SK-MEL-5 (cell line): ENCODE results near the gene EXOSC3. TPM values are rescaled to one million over a fixed set of nuclear protein-coding genes. Genes with fewer than 3 reads are reported as not detected.
A peak's percentile ranks its signal among the peaks of the same experiment; 100 is the strongest.
"Not testable (repeated sequence)": the region's sequence is repeated elsewhere in the genome, so short reads cannot be mapped to it uniquely, and the experiment has no call there.

ENCODE experiments used
- DNase-seq: peaks from one replicate; pipeline ENCODE4 v3.0.0-alpha.2; 2016; ENCODE audit warnings: low read depth, low spot score
- in situ Hi-C: cut with HindIII; loops from 2 replicates; pipeline ENCODE4 v1.10.0; 2016; ENCODE audit warnings: low sequenced_read_pairs, high pct_unique_total_duplicates, low pct_unique_long_range_greater_than_20kb
- polyA plus RNA-seq, 2 experiments: library from polyadenylated mRNA; depleted of rRNA; stranded (reverse); fragments of >200 nt; gene quantifications; 2 replicates each; pipeline ENCODE4 v1.2.3, GENCODE V29; 2015
- total RNA-seq: library from RNA; depleted of rRNA; stranded (reverse); fragments of >200 nt; shearing (Covaris generic); gene quantifications from 2 replicates; pipeline ENCODE4 v1.2.3, GENCODE V29; 2014; rRNA removed

Gene EXOSC3
- 44.7 and 45.5 TPM in 2 replicates for total RNA-seq
- 39.7 and 48.5 TPM in 2 replicates for polyA plus RNA-seq (2015; cell fraction: cytosol; rRNA removed)
- polyA plus RNA-seq (2015; cell fraction: nucleus; rRNA removed) = 15.2 and 19.5 TPM in 2 replicates

GRCh38 chr9:37784616-37785483, at the start of gene EXOSC3:
EXOSC3 (minus strand) TSS chr9:37785064; CDS start chr9:37785044, 20 bp downstream.
- peak; percentile 89 for DNase-seq
- in situ Hi-C loops = no loop called here

DNA sequence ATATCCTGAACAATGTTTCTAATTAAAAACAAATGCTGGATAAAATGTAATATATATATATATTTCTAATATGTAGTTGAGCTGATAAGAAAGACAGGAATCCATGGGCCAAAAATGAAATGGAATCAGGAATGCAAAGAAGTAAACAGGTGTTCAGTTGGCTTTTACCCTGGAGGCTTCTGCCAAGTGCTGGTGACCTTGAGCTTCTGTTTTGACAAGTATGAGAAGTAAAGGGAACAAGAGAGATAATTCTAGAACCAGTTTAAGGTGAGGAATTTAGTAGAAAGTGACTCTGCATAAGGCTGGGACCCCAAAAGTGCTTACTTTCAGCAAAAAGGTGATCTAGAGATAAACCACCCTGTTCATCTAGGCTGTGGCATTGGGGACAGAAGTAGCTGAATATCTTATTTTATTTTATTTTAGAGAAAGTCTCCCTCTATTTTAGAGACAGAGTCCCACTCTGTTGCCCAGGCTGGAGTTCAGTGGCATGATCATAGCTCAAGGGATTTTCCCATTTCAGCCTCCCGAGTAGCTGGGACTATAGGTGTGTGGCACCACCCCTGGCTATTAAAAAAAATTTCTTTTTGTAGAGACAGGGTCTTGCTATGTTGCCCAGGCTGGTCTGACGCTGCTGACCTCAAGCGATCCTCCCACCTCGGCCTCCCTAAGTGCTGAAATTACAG, 42.8 kb upstream of the EXOSC3 start:
- in situ Hi-C loops = no loop called here
- no peak for DNase-seq

DNA sequence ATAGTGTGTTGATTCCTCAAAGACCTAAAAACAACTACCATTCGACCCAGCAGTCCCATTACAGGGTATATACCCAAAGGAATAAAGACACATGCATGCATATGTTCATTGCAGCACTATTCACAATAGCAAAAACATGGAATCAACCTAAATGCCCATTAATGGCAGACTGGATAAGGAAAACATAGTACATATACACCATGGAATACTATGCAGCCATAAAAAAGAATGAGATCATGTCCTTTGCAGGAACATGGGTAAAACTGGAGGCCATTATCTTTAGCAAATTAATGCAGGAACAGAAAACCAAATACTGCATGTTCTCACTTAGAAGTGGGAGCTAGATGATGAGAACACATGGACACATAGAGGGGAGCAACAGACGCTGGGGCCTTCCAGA, 40.3 kb upstream of the EXOSC3 start:
- in situ Hi-C loops, DNase-seq: not testable (repeated sequence)

- DNase-seq = no peak
- in situ Hi-C loops = no loop called here
Measured at GRCh38 chr9:37820142-37820541, 35.3 kb upstream of the EXOSC3 start.

DNA sequence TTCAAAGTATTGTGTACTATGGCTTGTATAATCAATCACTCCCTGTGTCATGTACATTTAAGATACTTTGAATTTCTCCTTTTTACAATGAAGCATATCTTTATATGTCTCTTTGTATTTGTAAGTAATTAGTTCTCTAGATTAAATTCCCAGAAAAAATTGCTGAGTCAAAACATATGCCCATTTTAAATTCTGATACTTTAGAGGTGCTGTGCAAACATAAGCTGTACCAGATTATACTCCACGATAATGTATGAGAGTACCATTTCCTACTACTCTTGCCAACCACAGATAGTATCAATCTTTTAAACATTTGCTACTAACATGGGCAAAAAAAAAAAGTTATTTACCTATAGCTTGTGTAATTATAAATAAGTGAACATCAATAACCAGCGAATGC, 34.0 kb upstream of the EXOSC3 start:
- DNase-seq = no peak
- in situ Hi-C loops = no loop called here

- in situ Hi-C loops = no loop called here
- no peak for DNase-seq
Measured at GRCh38 chr9:37812773-37813379, 28.0 kb upstream of the EXOSC3 start.

GRCh38 chr9:37811906-37812476, 27.1 kb upstream of the EXOSC3 start:
- DNase-seq = no peak

DNA sequence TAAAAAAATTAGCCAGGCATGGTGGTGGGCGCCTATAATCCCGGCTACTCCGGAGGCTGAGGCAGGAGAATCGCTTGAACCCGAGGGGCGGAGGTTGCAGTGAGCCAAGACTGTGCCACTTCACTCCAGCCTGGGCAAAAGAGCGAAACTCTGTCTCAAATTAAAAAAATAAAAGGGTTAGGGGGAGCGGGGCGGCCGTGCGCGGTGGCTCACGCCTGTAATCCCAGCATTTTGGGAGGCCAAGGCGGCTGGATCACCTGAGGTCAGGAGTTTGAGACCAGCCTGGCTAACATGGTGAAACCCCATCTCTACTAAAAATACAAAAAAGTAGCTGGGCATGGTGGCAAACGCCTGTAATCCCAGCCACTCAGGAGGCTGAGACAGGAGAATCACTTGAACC, 24.8 kb upstream of the EXOSC3 start:
- DNase-seq, in situ Hi-C loops: not testable (repeated sequence)

More at GRCh38 chr9:37811906-37812476, 27.1 kb upstream of the EXOSC3 start:
- in situ Hi-C loops = no loop called here

DNA sequence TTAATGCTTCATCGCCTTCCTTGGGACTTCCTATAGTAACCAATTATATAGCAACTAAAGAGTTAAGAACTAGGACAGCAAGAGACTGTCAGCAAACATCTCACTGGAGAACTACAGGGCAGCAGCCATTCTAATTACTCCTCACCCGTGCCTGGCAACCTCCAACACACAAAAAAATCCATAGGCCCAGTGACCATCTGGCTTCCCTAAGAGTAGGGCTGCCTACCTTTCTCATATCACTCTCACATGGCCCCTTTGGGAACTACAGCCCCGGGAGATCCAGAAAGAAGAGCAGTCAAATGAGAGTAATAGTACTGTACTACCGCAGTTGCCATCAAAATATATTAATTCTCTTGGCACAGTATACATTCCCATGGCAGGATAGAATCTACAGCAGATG, 21.4 kb upstream of the EXOSC3 start:
- in situ Hi-C loops = no loop called here
- DNase-seq = no peak

DNA sequence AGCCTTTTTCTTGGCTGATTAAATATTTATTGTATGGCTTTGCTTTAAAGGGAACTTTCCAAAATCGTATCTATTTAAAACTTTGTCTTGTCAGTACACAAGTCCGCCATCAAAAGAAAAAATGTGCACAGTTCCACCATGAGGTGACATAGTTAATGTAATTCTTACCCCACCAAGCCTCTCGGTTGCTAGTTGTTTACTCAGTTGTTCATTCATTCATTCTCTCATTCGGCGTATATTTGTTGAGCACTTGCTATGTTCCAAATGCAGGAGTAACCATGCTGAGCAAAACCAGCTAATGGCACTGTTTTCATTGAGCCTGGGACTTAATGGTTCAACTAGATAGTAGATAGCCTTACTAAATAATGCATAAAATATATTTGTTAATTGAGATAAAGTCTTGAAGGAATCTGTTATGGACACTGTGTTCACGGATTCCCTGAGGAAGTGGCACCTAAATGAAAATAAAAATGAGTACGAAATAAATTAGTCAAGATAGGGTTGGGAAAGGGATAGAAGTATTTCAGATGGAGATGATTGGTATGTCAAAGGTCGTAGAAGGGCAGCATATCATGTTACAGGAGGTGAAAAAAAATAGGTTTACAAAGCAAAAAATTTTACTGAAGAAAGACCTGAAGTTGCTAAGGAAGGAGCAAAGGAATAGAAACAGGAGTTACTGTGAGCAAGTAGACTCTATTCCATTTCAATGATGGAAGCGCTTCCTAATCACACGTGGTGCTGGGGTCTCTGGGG, 17.3 kb upstream of the EXOSC3 start:
- in situ Hi-C loops = no loop called here
- no peak for DNase-seq

GRCh38 chr9:37801287-37801850, 16.5 kb upstream of the EXOSC3 start:
- DNase-seq = peak; percentile 2
- in situ Hi-C loops = no loop called here

GRCh38 chr9:37800631-37801286, 15.9 kb upstream of the EXOSC3 start, which contains the start of gene DCAF10:
DCAF10 (plus strand) TSS chr9:37800797; CDS start chr9:37800867, 70 bp downstream.
- DNase-seq = peak; percentile 68
- in situ Hi-C loops = no loop called here

- DNase-seq = no peak
- in situ Hi-C loops = no loop called here
Measured at GRCh38 chr9:37798677-37799076, 13.8 kb upstream of the EXOSC3 start.

- no peak for DNase-seq
- in situ Hi-C loops = no loop called here
Measured at GRCh38 chr9:37796232-37796631, 11.4 kb upstream of the EXOSC3 start.

DNA sequence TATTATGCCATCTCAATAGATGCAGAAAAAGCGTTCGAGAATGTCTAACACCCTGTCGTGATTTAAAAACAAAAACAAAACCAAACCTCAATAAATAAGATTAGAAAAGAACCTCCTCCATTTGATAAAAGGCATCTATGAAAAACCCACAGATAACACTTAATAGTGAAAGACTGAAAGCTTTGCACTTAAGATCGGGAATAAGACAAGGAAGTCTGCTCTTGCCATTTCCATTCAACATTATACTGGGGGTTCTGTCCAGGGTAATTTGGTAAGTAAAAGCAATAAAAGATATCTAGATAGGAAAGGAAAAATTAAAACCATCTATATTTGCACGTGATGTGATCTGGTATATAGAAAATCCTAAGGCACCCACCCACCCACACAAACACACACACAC, 7.3 kb upstream of the EXOSC3 start:
- in situ Hi-C loops = no loop called here
- no peak for DNase-seq

- in situ Hi-C loops = no loop called here
- no peak for DNase-seq
Measured at GRCh38 chr9:37790096-37790495, 5.2 kb upstream of the EXOSC3 start.
